KMS-11 (cell line): ENCODE data around the gene ANXA9.

Source experiments
- H2AFZ ChIP-seq: fragments of 200-600 bp; sonication (generic); 2 replicates; pipeline ENCODE4 v1.6.1; 2016; ENCODE audit warnings: antibody characterized with exemption, mixed run types, low read depth
- H3K27ac ChIP-seq: fragments of 200-600 bp; sonication (generic); 2 replicates; pipeline ENCODE4 v1.6.1; 2016; ENCODE audit warnings: mild to moderate bottlenecking, mixed run types
- H3K27me3 ChIP-seq: fragments of 200-600 bp; sonication (generic); 2 replicates; pipeline ENCODE4 v1.6.1; 2017; ENCODE audit warnings: mild to moderate bottlenecking, low read depth, mixed run types, moderate library complexity; ENCODE audit not compliant: insufficient read depth
- H3K36me3 ChIP-seq: fragments of 200-600 bp; sonication (generic); 2 replicates; pipeline ENCODE4 v1.6.1; 2017; ENCODE audit warnings: mild to moderate bottlenecking, mixed run types; ENCODE audit not compliant: insufficient read depth
- H3K4me1 ChIP-seq: fragments of 200-600 bp; sonication (generic); 2 replicates; pipeline ENCODE4 v1.6.1; 2016; ENCODE audit warnings: mild to moderate bottlenecking, low read depth, mixed run types; ENCODE audit not compliant: poor library complexity, severe bottlenecking
- H3K4me2 ChIP-seq: fragments of 200-600 bp; sonication (generic); 2 replicates; pipeline ENCODE4 v1.7.0; 2016; ENCODE audit warnings: mild to moderate bottlenecking, mixed run types
- H3K4me3 ChIP-seq: fragments of 200-600 bp; sonication (generic); IDR thresholded peaks from 2 replicates; pipeline ENCODE4 v1.6.1; 2017; ENCODE audit warnings: low read depth, low read length, mixed read lengths; ENCODE audit not compliant: insufficient read depth
- H3K79me2 ChIP-seq: fragments of 200-600 bp; sonication (generic); 2 replicates; pipeline ENCODE4 v1.6.1; 2016; ENCODE audit warnings: low read depth, mixed run types; ENCODE audit not compliant: insufficient read depth
- H3K9ac ChIP-seq: fragments of 200-600 bp; sonication (generic); 2 replicates; pipeline ENCODE4 v1.6.1; 2016; ENCODE audit warnings: mild to moderate bottlenecking, mixed run types
- H4K20me1 ChIP-seq: fragments of 200-600 bp; sonication (generic); 2 replicates; pipeline ENCODE4 v1.6.1; 2016; ENCODE audit warnings: mild to moderate bottlenecking, mixed run types; ENCODE audit not compliant: insufficient read depth
- TF ChIP-seq, protein P1 (sequence below): fragments of 200-600 bp; sonication (generic); conservative IDR thresholded peaks from 2 replicates; pipeline ENCODE4 v1.6.1; 2017; ENCODE audit warnings: low read depth, mild to moderate bottlenecking, antibody characterized with exemption, low read length, moderate library complexity, mixed read lengths

Gene ANXA9

GRCh38 chr1:150976401-150976821, 5.7 kb upstream of the ANXA9 start:
- TF ChIP-seq, protein P1, sequence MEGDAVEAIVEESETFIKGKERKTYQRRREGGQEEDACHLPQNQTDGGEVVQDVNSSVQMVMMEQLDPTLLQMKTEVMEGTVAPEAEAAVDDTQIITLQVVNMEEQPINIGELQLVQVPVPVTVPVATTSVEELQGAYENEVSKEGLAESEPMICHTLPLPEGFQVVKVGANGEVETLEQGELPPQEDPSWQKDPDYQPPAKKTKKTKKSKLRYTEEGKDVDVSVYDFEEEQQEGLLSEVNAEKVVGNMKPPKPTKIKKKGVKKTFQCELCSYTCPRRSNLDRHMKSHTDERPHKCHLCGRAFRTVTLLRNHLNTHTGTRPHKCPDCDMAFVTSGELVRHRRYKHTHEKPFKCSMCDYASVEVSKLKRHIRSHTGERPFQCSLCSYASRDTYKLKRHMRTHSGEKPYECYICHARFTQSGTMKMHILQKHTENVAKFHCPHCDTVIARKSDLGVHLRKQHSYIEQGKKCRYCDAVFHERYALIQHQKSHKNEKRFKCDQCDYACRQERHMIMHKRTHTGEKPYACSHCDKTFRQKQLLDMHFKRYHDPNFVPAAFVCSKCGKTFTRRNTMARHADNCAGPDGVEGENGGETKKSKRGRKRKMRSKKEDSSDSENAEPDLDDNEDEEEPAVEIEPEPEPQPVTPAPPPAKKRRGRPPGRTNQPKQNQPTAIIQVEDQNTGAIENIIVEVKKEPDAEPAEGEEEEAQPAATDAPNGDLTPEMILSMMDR, result no peak
- H3K27me3 ChIP-seq, result no peaks in the 10 kb centered on the region
- no peak overlapping the region for H3K4me3 ChIP-seq
- no peak overlapping the region for H3K4me2 ChIP-seq
- peaks cover 65% of the 10 kb centered on the region for H3K4me1 ChIP-seq
- no peak overlapping the region for H3K9ac ChIP-seq
- H2AFZ ChIP-seq, result no peak overlapping the region
- H4K20me1 ChIP-seq, result peaks cover 11% of the 10 kb centered on the region; the same call in 1 of the 2 replicates
- peaks cover 27% of the 10 kb centered on the region for H3K79me2 ChIP-seq
- H3K27ac ChIP-seq, result no peak overlapping the region
- H3K36me3 ChIP-seq, result no peaks in the 10 kb centered on the region

DNA sequence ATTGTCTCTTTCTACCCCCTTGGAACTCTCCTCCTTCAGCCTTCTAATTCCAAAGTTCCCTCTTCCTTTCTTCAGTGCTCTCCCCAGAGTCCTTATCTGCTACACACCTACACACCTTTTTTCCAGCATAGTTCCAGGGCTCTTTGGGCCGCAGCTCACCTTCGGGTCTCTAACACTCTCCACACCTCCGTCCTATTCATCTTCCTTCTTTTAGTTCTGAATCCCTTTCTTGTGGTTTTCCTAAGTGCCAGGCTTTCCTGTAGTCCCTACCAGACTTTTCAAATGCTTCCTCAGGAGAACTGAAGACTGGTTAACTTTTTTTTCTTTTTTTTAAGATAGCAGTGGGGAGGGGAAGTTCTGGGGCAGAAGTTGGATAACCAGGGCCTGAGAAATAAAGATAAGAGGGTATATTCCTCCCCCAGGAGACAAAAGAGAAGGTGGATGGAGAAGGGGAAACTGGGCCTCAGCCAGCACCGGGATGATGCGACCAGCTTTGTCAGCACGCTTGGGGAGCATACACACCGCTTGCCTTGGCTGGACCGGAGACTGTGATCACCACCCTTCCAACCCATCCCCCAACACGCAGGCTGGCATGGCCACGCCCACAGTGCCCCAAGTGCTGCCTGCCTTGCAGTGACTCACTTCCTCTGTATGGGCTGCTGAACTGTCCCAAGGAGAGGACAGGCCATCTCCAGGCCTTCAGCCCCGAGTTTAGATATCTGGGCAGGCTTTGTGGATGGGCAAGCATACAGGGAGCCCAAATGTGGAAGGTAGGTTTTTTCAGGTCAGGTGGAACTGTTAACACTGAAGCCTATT, 5.0 kb upstream of the ANXA9 start:
- Histone ChIP-seq H3K36me3 (no peaks in the 10 kb centered on the region), H3K9ac (no peak overlapping the region; the same call in 1 of the 2 replicates), H3K27ac (0 out of 2 replicates have a peak overlapping the region, but pooled peaks have one; percentile 1), H3K27me3 (no peaks in the 10 kb centered on the region), H3K79me2 (peaks cover 20% of the 10 kb centered on the region), H2AFZ (peak overlapping the region; percentile 42), H3K4me3 (no peak overlapping the region), H3K4me2 (peak overlapping the region; percentile 26), H4K20me1 (peaks cover 5% of the 10 kb centered on the region; the same call in 1 of the 2 replicates), H3K4me1 (peaks cover 65% of the 10 kb centered on the region)
- TF ChIP-seq, protein P1, result no peak

DNA sequence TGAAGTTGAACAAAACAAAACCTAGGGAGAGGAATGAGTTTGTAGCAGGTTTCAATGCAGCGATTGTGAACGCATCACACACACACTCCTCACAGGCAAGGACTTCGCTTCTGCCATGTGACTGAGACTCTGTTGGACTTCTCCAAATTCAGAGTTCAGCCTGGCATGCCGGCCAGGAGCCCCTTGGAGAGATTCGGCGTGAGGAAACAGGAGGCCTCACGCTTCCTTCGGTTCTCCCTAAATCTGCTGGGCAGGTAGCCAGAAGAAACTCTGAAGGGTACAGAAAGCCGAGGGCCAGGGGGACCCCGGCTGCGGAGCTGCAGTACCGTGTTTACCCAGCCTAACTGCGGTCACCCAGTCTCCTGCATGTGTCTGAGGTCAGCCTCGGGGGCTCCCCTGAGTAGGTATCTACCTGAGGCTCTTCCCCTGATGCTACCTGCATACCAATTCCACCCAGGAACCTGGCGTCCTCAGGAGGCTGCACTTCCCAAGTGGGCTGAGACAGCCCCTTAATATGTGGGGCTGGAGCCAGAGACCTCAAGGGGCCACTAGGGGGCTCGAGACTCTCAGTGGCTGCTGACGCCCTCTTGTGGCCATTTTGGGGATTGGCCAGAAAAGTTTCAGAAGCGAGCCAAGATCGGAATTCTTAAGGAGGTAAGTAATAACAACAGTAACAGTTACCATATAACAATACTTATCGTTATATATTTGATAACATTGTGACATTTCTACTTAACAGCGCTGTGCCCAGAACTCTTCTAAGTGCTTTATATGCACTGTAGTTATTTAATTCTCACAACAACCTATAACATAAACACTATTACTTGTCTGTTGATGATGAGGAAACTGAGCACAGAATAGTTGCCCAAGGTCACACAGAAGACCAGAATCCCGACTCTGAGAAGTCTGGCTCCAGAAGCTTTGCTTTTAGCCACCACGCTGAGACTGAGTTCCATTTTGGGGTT, 2.7 kb upstream of the ANXA9 start:
- TF ChIP-seq, protein P1, result peak; percentile 100
- Histone ChIP-seq H3K36me3 (no peaks in the 10 kb centered on the region), H3K27me3 (no peaks in the 10 kb centered on the region), H3K79me2 (no peaks in the 10 kb centered on the region), H3K27ac (no peak overlapping the region), H3K4me3 (peak overlapping the region; percentile 62), H3K9ac (no peak overlapping the region), H3K4me2 (peak overlapping the region; percentile 46), H4K20me1 (no peaks in the 10 kb centered on the region), H2AFZ (peak overlapping the region; percentile 60), H3K4me1 (peaks cover 54% of the 10 kb centered on the region)

- Histone ChIP-seq H2AFZ (peak overlapping the region; percentile 25), H3K36me3 (no peaks in the 10 kb centered on the region), H3K4me3 (no peak overlapping the region), H3K27ac (no peak overlapping the region), H3K4me1 (peaks cover 50% of the 10 kb centered on the region), H3K79me2 (no peaks in the 10 kb centered on the region), H4K20me1 (no peaks in the 10 kb centered on the region), H3K9ac (no peak overlapping the region), H3K27me3 (no peaks in the 10 kb centered on the region), H3K4me2 (peak overlapping the region; percentile 27; the same call in 1 of the 2 replicates)
- TF ChIP-seq, protein P1, result no peak
Observed at GRCh38 chr1:150981177-150981804, 801 bp upstream of the ANXA9 start.
